SKM-1 treated with dmso at 0.1 percent for 144 hours (cell line): ENCODE data around the gene ANGPTL2.

Experiments
- DNase-seq: peaks from one replicate; lab custom pipeline; 2025; ENCODE audit not compliant: unreplicated experiment; lab: John Stamatoyannopoulos, UW

Gene ANGPTL2

DNA sequence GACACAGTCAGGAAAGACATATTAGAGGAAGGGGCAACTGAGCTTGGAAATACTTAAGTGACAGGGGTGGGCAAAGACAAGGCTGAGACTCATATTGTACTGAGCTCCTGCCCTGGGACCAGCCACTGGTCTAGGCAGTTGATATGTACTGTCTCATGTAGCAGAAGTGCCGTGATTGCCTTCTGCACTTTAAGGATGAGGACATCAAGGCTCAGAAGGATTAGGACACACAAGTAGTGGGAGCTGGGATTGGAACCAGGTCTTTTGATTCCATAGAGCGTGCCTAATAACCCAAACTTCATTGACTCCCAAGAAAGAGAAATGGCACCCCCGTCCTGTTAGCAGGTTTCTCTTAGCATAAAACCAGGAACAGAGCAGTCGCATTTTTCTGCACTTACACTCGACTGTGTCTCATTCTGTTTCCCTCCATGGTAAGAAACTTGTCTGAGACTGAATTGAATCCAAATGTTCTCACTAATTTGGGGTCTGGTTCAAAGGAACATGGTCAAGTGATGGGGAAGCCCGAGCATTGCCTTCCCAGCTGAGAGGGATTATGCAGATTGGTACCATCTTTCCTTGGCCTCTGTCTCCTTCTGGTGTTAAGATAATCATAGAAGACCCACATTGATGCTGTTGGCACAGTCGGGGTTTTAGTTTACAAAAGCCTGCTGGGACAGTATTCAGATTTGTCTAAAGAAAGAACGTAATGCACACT, 70.4 kb downstream of the ANGPTL2 start:
- no peak for DNase-seq

DNA sequence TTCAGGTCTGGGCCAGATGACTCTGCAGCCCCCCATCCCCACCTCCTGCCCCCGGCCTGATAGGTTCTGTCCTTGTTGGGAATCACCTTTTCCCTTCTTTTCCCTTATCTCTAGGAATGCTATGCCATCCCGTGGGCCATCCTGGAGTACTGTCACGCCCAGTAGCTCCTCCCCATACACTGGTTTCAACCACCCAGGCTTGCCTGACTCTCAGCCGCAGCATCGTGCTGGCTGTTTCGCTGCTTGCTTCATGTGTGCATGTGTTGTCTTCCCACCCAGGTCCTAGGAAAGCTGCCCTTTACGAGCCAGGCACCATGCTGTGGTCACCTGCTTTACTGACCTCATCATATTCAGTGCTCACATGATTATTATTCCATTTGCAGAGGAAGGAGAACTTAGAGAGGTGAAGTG, 71.8 kb downstream of the ANGPTL2 start:
- no peak for DNase-seq

DNA sequence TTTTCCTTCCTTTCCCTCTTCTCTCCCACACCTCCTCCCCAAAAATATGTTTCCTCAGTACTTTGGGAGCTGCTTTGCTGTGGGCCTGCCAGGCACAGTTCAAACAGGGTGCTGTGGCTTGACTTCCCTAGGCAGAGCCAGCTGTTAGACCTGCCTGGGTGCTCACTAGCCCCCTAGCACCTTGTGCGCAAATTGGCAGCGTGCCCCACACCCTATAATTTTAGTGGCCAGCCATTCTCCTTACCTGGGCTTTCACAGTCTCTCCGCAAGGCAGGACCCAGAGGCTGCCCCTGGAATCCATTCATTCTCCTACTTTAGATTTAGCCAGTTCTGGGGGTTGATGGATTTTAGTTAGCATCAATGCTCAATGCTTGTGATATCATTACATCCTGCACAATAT, 72.3 kb downstream of the ANGPTL2 start:
- no peak for DNase-seq

DNA sequence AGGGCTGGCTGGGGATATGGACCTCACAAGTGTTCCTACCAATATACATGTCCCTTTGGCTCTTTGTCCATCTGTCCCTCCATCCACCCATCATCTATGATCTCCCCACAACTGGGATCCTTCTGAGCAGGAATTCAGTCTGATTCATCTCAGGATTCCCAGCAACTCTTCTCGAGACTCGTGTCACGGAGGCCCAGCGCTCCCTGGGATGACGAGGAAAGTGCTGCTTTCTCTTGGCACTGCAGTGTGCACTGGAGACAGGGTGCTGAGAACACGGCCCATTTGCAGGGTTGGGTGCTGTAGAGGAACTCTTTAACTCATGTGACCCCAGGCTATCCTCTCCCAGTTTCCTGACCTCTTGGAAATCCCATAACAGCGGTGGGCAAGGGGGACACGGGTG, 72.9 kb downstream of the ANGPTL2 start:
- no peak for DNase-seq

DNA sequence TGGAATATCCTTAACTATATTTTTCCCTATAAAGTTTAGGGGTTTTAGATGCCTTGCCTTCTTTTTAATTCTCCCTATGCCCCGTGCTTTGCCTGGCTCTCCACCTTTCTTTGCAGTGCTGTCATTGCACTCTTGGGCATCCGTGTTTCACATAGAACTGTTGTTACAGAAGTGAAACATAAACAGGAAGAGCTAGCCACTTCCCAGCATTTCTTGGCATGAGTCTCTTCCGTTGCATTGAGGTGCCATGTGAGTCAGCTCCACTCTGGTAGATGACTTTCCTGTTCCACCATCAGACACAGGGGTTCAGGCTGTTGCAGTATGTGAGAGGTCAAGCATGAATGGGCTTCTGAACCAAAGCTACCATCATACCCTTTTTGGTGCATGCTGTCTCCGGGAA, 73.4 kb downstream of the ANGPTL2 start:
- DNase-seq = no peak

DNA sequence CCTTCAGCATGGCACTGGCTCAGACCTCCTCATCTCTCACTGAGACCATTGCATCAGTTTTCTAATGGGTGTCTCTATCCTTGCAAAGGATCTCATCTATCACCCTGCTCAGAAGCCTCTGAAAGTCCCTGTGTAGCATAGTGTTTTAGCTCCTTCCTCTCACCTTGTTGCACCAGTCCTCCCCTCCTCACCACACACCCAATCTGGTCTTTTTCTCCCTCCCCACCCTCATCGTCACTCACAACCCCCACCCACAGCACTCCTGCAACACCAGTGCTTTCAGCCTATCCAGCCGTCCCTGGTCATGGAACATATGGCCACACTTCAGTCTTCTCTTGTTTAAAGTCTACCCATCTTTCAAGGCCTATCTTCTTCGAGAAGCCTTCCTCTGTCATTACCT, 74.5 kb downstream of the ANGPTL2 start:
- no peak for DNase-seq

DNA sequence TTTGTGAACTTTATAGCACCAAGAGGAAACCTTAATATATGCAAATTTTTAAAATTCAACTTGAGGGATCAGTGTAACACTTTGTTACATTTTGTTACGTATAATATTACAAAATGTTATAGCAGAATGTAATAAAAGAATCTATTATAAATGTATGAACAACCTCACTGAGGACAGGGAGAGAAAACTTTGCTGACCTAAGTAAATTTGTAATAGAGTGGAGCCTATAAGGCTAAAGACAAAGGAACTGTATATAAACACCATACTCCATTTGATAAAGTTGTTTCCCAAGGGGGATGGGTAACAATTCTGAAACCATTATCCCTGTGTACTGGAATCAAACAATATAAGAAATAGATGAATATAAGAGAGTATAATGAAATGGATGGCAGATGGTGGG, 77.3 kb downstream of the ANGPTL2 start:
- no peak for DNase-seq

DNA sequence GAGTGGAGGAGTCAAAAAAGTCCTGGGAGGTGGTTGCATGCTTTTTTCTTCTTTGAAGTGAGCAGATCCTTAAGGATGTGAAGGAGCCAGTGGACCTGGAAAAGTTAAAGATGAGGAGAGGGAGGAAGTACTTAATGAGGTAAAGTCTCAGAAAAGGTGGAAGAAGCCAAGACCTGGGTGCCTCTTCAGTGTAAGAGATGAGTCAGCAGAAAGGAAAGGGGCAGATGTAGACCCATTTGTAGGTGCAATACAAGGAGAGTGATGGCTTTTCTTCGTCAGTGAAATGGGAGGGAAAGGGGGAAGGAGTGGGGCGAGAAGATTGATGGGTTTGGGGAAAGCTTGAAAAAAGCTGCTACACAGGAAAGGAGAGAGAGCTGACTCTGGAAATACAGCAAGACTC, 82.9 kb downstream of the ANGPTL2 start:
- DNase-seq = no peak

DNA sequence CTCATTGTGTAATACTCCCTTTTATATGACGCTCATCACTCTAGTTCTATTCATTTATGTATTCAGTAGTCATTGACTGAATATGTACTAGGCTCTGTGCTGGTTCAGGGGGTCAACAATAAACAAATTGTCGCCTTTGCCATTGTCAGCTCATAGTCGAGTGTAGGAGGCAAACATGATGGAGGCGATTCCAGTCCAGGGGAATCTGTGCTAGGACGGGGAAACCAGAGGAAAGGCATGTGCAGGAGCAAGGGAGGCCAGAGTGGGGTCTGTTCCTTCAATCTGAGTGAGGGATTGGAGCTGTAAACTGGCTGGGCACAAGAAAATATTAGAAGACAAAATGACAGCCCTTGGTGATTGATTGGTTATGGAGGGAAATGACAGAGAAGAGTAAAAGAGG, 83.9 kb downstream of the ANGPTL2 start:
- DNase-seq = no peak
